Astrocyte of the hippocampus (primary cell): ENCODE measurements around the gene LOX.
A peak's percentile ranks its signal among the peaks of the same experiment; 100 is the strongest.

ENCODE experiments used
- DNase-seq: peaks from one replicate; pipeline ENCODE4 v3.0.0; 2011; ENCODE audit warnings: low read depth, low spot score

Gene LOX

DNA sequence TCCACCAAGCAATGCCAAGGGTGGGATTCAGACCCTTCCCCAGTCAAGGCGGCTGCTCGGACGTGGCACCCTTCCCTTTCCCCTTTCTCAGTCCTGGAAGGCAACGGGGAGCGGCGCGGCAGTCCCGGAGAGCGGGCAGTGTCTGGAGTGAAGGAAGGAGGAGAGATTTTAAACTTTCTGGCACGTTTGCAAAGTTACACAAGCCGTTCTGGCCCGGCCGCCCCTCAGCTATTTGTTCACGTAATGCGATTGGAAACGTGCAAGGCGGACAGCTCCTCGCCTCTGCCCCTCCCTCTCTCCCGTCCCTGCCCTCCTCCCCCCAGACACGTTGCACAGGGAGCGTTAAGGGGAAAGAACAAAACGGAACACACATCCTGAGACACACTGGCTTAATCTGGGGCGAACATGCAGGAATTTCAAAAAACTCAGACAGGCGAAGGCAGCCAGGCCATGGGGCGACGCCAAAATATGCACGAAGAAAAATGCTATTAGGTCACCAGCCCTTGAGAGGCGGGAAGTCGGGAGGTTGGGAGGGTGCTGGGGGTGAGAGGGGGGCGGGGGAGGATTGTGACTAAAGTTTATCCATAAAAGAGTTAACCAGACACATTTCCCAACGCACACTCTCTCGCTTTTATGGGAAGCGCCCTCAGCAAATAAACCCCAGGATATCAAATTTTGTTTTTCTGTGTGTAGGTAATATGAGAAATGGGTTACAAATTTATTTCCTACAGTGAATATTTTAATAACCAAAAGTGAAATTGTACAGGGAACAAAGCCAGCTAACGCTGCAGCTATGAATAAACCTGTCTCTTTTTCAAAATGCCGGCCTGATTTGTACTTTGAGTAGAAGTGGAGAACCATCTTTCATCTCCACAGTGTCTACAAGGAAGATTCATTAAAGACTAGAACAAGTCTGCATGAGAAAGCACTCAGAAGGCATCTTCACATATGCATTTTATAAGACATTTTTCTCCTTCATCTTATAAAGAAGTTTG, at the start of gene LOX:
TSS of gene LOX (minus strand) at position 144 of the 995 bp plus-strand sequence. CDS start 274 bp downstream, outside the sequence.
- DNase-seq: peak; percentile 96

DNA sequence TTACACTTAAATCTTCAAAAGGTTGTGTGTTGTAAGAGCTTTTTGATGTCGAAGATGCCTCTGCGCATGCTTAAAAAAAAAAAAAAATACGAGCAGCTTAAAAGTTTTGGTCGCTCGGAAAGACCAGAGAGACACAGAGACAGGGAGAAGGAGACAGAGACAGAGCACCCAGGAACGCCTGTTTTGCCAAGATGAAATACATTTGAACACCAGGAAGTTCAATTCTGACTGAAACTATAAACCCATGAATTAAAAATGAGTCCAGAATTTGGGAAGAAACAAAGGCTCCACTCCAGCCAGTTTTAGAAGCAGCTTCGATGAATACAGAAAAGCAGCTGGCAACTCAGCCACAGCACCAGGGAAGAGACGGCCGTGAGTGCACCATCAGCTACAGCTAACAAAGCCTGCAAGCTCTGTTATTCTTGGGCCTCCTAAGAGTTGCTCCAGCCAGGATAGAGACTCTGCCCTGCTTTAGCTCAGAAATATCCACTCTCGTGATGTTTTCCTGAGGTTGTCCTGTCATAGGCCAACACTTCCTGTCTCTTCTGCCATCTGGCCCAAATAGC, 48.8 kb upstream of the LOX start:
- DNase-seq: peak; percentile 45

DNA sequence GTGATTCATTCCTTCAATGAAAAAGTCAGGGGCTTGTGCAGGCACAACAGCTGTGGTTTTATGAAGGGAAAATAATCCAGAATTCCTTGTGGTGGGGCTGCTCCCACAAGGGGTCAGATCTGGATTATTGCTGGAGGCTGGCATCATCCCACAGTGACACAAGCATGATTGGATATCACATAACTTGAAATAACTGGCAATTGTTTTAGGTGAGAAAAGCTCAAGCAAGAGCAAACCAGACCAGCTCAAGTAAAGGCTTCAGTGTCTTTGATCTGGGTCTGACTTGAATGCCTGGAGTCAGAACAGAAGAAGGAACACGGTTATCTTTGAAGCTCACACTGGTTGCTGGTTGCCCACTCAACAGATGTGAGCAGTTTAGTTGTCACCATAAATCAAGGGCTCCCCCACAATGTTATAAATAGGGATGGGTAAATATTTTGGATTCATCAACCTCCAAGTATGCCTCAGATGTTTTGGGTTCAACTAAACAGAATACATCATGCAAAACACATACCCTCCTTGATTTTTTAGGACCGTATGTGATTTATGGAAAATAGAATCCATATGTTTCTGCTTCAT, 48.2 kb upstream of the LOX start:
- DNase-seq: peak; percentile 83

GRCh38 chr5:122124766-122125165, 46.7 kb upstream of the LOX start:
- DNase-seq: no peak

DNA sequence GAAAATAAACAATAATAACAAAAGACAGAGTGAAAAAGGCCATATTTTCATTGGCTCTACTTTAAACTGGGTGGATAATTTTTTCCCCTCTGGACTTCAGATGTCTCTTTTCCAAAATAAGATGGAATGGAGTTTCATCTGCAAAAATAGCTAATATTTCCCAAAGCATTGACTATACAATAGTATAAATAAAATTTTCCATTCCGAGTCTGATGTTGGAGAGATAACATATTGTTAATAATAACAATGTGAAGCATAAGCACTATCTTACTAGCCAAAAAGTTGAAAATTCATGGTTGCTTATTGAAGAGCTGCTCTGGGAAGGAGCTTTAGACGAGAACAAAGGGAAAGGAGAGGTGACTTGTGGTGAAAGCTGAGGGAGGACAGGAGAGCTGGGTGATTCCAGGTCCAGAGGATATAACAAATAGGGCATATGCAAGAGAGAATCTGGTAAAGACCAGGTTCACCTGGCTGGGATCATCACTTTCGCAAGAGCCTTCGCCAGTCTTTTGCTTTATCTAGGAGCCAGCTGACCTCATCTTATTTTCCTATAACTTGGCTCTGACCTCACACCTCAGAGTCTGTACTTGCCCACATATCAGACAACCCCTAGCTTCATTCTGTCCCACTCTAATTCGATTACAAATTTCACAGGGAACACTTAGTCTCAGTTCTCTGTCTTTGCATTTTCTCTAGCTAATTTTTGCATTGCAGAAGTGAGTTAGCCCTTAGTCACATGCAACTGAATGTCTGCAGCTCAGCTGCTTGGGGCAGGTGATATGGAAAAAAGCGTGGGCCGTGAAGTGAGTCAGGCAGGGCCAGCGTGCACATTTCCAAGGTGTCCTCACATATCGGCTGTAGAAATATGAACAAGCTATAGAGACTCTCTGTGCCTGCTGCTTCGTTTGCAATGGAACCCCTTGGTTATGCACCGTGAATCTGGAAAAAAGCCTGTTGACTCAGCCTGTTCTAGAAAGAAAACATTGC, 43.7 kb upstream of the LOX start:
- DNase-seq: peak; percentile 54

GRCh38 chr5:122120957-122121356, 42.9 kb upstream of the LOX start:
- peak; percentile 24 for DNase-seq

GRCh38 chr5:122120493-122120892, 42.4 kb upstream of the LOX start:
- no peak for DNase-seq

GRCh38 chr5:122119205-122119604, 41.1 kb upstream of the LOX start:
- DNase-seq: no peak

GRCh38 chr5:122118356-122118948, 40.4 kb upstream of the LOX start:
- DNase-seq: no peak

DNA sequence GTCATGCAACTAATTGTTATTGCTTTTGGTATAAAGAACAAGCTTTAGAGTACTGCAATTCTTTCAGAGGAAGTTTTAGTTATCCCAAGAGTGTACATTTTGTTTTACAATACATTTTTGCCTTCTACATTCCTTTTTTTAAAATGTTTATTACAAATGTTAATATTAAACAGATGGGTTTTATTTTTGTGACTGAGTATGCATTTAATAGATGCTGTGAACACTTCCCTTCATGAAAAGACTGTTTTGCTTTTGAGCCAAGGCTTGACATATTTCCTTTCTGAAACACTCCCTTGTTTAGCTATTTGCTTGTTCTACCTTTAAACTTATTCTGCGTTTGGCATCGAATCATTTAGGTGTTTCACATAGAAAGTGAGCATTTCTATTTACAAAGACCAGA, 36.4 kb upstream of the LOX start:
- no peak for DNase-seq

GRCh38 chr5:122112733-122113558, 34.9 kb upstream of the LOX start:
- no peak for DNase-seq

- DNase-seq: no peak
These were observed 34.0 kb upstream of the LOX start for GRCh38 chr5:122112063-122112462.

- no peak for DNase-seq
These were observed 33.4 kb upstream of the LOX start for GRCh38 chr5:122111460-122111859.

DNA sequence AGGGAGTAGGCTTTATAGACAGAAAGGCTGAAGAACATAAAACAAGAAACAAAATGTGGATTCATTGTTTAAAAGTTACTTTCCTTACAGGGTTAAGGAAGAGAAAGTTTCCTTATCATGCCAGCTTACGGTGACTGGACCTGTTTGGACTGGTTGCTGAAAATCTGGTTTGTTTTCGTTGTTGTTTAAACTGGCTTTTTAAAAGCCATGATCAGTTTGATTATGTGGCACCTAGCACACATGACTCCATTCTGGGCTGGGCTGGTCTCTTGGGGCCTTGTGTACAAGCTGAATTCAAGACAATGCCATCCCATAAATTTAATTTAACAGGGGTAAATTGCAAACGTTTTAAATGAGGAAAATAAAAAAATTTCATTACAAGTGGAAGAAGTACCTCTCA, 32.9 kb upstream of the LOX start:
- no peak for DNase-seq

- no peak for DNase-seq
These were observed 29.0 kb upstream of the LOX start for GRCh38 chr5:122107016-122107415.

GRCh38 chr5:122105909-122106308, 27.9 kb upstream of the LOX start:
- DNase-seq: no peak

DNA sequence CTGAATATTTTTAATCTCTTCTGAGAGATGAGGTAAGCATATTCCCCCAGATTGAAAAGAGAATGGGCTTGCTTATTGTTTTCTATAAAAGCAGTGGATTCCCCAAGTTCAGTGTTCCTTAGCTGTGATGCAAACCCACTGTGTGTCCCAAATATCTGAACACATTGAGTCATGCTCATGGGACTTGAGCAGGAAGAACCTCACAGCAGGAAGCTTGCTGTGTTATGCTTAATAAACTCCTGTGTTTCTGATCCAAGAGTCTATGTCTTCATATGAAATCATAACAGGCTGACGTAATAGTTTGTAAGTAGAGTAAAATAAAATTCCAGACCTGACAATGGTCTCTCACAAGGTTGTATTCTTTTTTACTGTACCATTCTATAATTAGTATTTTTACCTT, 24.8 kb upstream of the LOX start:
- peak; percentile 49 for DNase-seq

DNA sequence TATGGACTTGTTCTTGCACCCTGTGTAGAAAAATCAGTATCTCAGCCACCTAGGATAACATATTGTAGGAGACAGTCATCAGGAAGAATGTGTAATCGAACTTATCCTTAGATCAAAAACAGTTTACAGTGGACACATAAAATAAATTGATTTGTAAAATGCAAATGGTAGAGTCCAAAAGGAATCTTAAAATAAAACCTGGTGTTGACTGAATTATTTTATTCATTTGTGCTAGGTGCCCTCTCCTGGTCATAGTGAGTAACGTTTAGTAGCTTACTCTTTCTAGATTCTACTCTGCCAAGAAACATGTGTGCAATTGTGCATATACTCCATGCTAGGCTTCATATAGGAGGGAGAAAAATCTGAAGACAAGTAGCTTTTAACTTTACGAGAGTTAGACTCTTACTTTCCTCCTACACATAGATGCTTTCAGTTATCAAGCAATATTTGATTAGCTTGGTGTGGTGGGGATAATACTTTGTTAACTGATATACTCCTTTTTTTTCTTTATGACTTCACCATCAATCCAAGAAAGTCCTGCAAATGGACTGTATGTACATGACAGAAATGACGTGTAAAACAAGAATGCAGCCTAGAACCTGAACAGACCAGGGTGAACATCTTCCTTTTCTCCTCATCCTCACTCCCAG, 23.7 kb upstream of the LOX start:
- DNase-seq: peak; percentile 70

DNA sequence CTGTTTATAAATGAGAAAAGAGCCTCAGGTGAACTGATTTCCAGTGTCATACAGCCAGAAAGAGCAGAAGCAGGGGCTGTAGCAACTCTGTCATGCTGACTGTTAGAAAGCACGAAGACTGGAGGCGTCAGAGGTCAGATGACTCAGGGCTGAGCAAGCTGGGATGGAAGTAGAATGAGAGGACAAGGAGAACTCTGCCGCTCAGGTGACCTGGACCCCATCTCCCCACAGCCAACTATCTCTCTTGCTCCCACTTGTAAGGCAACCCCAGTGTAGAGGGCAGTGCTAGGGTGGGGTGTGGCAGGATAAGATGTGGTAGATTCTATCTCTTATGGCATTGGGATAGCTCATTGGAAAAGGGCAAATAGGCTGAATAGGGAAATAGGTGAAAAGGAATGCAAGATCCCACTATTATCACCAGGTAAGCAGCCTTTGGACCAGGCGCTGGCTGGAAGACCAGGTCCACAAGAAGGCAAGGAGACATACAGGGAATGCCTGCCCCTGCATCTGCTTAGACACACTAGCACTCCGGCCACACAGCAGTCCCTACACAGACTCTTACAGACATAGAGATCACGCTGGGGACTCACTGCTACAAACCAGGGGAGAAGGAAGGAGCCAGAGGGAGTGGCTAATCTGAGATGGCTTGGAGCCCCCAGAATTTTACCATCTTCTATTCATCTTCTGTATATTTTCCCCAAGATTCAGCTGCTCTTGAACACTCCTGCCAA, 21.2 kb upstream of the LOX start:
- peak; percentile 73 for DNase-seq
